Epithelial cell of prostate (primary cell): ENCODE measurements around the gene SLC39A12.

Experiments
- DNase-seq: peaks from one replicate; pipeline ENCODE4 v3.0.0-alpha.2; 2011; ENCODE audit warnings: low read depth, low spot score
- H3K27ac ChIP-seq: fragments of 450-650 bp; 2 replicates; pipeline ENCODE4 v1.5.1; 2017; ENCODE audit warnings: mild to moderate bottlenecking

Gene SLC39A12

DNA sequence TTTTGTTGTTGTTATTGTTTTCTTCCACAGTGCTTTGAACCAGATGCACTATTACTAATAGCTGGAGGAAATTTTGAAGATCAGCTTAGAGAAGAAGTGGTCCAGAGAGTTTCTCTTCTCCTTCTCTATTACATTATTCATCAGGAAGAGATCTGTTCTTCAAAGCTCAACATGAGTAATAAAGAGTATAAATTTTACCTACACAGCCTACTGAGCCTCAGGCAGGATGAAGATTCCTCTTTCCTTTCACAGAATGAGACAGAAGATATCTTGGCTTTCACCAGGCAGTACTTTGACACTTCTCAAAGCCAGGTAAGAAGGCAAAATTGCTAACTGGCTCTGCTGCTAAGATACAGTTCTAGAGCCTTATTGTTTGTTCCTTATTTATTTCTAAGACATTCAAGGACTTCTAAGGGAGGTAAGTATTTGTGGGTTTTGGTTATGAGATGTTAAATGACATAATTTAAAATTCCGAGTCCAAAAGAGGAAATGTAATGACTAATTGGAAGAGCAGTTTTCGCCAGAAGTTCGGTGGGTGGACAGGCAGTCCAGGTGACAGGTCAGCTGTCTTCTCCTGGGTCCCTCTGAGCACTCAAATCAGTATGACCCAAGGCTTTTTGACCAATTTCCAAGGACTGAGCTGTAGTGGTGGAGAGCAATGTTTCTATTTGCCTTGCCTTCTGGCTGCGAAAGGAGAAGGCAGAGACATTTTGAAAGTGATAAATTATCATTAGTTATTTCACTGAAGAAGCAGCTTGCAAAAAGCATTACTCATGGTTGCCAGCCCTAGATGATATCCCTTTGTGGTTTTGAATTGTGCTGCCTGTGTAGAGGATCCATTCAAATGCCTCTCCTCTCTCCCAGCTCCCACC, 10.1 kb downstream of the SLC39A12 start:
- H3K27ac ChIP-seq: no peak overlapping the region
- no peak for DNase-seq

DNA sequence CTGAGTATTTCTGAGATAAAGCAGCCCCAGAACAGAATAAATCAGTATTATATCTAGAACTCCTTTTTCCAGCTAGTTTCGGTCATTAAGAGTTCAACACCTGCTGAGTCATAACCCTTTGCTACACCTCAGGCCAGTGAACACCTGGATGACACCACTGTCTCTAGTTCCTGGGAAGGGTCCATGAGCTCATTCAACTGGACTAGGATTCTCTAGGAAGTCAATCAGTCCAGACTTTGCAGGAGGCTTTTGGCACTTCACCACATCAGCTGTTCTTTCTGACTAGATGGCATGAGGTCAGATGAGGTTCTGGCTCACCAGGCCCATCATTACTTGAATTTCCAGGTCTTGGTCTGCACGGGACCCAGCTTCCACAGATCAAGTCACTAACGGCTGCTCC, 11.7 kb downstream of the SLC39A12 start:
- no peak for DNase-seq
- H3K27ac ChIP-seq: no peak overlapping the region

DNA sequence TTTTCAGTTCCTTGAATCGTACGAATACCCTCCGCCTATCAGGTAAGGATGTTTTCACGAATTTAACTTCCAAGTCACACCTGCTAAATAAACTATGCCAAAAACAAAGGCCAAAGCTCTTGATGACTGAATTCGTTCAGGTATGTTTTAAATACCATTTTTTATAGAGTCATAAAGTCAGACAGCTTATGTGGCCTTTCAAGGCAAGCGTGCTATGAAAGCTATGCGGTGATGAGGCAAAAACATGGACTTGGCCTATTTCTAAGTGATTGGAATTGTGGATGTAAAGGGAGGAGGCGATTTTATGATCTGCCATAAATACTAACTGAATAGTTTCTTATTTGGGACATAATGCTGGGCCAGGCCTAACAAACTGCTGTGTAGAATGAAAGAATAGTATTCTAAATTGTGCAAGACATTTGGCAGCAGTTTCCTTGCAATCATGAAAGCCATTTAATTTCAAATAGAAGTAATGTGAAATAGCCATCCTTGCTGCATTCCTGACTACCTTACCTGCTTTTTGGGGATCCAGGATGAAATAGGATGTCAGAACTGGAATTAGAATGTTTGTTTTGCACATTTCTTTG, 14.0 kb downstream of the SLC39A12 start:
- no peak overlapping the region for H3K27ac ChIP-seq
- no peak for DNase-seq

DNA sequence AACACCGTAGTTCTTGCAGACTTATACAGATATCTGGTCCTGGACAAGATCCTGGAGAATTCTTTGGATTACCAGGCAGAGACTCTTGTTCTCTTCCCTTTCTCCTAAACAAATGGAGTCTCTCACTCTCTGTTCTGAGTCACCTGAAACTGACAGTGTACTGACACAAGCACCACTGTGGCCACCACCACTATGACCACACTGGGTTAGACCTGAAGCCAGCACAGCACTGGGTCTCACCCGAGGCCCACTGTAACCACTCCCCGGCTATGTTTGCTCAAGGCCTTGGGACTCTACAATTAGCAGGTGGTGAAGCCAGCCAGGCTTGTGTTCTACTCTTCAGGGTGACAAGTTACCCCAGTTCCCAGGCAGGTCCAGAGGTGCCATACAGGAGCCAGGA, 22.8 kb downstream of the SLC39A12 start:
- no peak overlapping the region for H3K27ac ChIP-seq
- DNase-seq: no peak

DNA sequence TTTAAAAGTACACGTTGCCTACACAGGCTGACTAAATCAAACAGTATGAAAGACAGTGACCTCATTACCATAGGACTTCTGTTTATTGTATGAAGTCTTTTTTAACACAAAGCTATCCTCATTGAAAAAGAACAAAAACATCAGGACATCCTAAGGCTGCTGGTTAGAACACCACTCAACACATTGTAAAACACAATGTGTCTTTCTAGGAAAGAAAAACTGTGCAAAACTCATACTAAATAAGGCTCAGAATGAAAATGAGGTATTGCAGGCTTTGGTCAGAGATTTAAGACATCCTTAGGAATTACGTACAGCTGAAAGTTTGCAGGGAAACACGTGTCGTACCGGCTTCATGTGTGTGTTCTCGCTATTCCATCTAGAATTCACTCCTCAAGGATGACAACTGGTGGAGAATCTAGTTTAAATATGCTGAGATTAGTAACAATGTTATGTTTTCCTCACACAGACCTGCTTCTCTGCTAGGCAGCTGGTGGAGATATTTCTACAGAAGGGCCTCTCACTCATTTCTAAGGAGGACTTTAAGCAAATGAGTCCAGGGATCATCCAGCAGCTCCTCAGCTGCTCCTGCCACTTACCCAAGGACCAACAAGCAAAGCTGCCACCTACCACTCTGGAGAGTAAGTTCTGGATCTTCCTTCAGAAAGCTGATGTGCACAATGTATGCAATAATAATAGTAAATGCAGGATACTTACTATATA, 29.3 kb downstream of the SLC39A12 start:
- no peak for DNase-seq
- peak overlapping the region; percentile 11 for H3K27ac ChIP-seq

DNA sequence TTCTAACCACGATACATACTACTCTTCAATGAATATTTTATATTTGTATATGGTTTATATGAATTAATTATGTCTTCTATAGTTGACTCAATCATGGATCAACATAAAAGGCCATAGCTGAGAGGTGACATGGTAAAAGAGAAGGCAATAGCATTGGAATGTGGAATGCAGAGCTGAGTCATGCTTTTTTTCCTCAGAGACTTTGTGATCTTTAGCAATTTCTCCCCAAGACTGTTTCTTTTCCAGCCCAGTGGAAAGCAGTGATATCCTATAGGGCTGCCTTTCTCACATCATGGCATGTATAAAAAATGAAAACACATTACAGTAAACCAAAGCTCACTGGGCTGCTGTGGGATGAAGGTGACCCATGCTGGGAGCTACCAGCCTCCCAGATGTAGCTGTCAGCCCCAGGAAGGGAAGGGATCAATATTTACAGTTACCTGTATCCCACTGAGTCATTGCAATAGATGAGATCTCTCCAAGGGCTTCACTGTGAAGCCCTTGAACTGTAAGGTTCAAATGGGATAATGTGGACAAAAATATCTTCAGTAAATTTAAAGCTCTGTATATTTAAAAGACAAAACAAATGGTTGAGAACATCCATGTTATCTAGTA, 30.2 kb downstream of the SLC39A12 start:
- no peak for DNase-seq
- H3K27ac ChIP-seq: peak overlapping the region; percentile 11

DNA sequence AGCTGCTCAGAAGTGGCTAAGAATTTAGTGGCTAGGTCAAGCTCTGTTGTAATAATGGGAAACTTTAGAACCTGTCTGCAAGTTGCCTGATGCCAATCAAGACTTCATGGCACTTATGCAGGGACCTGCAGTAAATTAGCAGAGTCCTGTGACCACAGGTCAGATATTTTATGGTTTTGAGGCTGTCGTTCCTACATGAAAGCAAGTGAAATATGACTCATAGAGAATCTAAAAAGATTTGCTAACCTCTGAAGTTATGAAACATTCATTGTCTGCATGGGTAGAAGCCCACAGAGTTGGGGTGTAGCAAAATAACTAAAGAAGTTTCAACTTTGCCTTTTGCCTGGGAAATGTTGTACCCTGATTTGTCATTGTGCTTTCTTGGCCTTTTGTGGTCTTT, 32.3 kb downstream of the SLC39A12 start:
- H3K27ac ChIP-seq: no peak overlapping the region
- no peak for DNase-seq

DNA sequence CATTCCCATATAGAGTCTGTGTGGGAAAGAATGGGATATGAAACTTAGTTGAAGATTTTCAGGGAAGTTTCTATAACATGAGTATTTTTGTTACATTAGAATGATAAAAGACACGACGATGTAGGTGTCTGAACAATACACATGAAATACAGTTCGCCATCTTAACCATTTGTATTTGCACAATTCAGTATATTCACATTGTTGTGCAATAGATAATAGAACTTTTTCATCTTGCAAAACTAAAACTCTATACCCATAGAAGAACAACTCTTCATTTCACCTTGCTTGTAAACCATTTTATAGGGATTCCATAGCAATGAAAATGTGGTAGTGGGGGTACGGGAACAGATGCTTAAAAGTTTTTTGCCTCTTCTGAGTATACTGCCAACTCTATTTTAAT, 32.8 kb downstream of the SLC39A12 start:
- no peak overlapping the region for H3K27ac ChIP-seq
- DNase-seq: no peak

DNA sequence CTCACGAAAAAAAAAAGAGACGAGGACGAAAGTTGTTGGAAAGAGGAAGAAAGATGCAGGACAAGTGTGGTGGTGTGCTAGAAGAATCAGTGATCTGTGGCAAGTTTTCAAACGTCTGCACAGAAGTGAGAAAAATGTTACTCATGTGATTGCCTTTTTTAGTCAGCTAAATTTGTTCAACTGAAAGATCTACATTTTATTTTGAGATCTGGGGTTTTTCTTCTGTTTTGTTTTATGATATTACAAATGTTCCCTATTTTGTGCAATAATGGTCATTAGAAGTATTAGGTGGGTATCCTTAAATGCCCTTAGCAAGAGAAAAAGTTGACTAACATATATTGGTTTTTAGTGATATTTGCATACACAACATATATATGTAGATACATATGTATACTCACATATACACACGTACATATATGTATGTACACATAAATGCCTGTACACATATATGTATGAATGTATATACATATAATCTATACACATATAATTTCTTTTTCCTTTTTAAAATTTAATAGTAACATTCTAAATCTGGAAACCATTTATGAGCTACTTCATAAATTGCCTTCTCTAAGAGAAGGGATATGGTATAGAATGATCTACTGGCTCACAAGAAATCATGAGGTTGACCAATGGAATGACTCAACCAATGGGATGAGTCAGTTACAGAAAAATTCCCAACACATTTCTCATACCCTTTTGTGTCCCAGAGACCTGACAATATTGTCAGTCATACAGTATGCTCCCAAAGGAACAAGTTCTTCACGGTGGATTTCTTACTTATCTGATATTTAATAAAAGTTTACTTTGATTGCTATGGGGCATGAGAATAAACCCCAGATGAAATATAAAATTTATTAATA, 38.4 kb downstream of the SLC39A12 start:
- no peak overlapping the region for H3K27ac ChIP-seq
- DNase-seq: no peak

DNA sequence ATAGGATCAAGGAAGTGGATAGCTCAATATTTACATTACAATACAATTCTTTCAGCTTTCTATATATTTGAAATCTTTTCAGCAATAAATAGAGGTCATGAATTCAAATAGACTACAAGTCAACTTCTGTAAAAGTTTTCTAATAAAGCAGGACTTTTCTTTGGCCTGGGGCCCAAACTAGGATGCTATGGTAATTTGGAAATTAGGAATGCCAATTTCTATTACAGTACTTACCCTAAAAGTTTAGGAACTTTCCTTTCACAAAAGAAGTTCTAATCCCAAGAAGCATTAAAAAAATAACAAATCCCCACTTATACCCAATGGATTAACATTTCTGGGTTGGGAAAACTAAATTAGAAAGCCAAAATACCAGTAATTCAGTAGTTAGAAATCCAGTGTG, 40.5 kb downstream of the SLC39A12 start:
- no peak overlapping the region for H3K27ac ChIP-seq
- DNase-seq: no peak

DNA sequence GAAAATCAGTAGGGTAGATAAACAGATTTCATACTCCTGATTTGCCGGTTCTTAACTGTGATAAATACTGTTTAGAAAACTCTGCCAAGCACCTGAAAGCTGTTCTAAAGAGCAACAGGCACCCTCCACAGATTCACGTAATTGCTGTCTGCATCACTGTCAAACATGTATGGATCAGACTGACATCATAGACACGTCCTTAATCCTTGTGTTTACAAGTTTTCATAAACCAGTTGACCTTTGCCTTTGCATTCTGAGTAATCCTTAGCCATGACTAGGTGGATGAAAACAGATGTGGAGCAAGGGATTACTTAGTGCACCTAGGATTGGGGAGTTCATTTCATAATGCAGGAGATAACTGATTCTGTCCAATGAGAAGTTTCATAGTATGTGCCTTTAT, 41.6 kb downstream of the SLC39A12 start:
- no peak overlapping the region for H3K27ac ChIP-seq
- DNase-seq: peak; percentile 40

DNA sequence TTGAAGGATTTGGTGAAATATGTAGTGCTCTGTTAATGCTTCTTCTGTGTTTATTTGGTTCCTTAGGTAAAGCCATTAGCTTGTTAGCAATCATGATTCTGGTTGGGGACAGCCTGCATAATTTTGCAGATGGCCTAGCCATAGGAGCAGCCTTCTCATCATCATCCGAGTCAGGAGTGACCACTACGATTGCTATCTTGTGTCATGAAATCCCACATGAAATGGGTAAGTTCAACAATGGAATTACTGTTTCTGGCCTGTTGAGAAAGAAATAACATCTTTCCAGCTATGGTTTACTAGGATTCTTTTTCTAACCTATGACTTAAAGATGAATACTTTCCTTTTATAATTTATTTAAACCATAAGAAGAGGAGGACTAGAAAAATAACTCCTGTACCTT, 48.9 kb downstream of the SLC39A12 start:
- DNase-seq: no peak
- H3K27ac ChIP-seq: no peak overlapping the region

DNA sequence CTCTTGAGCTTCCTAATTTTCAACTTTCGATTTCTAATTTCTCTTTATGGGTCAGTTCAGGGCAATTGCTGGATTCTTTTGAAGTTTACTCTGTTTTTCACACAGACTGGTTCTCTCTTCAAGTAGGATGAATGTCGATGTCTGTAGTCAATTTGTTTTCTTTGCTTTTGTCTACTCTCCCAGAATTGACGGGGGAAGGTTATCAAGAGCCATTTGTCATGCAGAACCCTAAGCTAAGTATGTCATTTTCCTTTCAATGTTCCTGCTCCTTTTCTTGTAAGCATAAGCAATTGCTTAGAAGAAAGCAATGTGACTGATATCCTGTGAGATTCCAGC, 53.7 kb downstream of the SLC39A12 start:
- no peak overlapping the region for H3K27ac ChIP-seq
- DNase-seq: no peak

DNA sequence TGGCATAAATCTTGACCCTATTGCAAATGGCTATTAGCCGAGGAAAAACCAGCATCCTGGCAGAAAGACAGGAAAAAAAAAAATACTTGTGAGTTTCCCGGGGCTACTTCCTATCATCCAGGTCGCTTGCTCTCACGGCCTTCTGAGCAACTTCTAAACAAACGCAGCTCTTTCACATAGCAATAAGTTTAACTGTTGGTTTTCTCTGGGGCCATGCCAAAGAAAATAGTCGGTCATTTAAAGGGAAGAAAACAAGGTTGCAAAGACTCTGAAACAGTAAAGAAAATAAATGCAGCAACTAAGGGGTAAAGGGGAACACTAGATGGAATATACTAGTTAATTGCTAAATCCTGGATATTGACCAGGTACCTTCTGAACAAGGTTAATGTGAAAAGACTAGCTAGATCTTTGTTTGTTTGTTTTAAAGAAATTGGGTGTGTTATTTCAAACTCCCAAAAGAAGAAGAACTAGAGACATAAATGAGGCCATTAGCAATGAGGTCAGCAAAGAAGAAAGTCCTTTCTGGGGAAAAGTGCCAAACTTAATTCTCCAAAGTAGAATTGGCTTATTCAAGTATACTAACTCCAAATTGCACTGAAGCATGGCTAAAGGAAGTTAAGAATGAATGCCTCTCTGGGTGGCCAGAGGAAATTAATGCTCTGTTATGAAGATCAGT, 54.2 kb downstream of the SLC39A12 start:
- no peak for DNase-seq
- no peak overlapping the region for H3K27ac ChIP-seq

DNA sequence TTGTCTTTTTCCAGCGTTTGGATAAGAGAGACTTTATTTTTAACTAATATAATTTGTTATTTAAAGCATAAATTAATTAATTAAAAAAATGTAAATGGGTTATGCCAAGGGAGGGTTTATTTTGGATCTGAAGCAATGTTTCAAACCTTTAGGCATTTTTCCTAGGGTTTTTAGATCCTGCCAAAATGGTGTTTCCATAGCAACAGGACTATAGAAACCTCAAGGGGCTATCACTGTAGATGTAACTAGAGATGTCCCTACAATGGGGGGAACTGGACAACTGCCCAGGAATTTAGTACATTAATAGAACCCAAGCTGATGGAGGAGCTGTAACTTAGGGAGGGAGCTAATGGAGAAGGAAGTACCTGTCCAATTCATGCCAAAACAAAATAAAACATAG, 57.3 kb downstream of the SLC39A12 start:
- no peak for DNase-seq
- no peak overlapping the region for H3K27ac ChIP-seq

DNA sequence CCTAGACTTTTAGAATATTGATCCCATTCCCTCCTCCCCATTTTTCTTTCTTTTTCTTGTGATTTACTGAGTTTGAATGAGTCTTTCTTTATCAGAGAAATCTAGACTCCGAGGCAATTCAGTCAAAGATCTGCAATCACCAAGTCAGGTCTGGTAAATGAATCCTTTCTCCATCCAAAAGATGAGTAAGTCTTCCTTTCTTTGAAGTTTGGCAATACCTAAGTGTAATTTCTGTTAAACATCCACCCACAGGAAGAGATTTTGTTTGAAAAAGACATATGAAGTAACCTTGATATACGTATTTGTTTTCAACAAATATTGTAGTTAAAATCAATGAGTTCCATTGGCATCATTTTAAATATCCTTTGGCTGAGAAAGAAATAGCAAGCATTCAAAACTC, 58.3 kb downstream of the SLC39A12 start:
- H3K27ac ChIP-seq: no peak overlapping the region
- no peak for DNase-seq

DNA sequence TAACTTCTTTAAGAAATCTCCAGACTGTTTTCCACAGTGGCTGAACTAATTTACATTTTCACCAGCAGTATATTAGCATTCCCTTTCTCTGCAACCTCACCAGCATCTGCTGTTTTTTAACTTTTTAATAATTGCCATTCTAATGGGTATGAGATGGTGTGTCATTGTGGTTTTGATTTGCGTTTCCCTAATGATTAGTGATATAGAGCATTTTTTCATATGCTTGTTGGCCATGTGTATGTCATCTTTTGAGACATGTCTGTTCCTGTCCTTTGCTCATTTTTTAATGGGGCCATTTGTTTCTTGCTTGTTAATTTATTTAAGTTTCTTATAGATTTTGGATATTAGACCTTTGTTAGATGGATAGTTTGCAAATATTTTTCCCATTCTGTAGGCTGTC, 68.8 kb downstream of the SLC39A12 start:
- no peak overlapping the region for H3K27ac ChIP-seq
- DNase-seq: peak; percentile 8

DNA sequence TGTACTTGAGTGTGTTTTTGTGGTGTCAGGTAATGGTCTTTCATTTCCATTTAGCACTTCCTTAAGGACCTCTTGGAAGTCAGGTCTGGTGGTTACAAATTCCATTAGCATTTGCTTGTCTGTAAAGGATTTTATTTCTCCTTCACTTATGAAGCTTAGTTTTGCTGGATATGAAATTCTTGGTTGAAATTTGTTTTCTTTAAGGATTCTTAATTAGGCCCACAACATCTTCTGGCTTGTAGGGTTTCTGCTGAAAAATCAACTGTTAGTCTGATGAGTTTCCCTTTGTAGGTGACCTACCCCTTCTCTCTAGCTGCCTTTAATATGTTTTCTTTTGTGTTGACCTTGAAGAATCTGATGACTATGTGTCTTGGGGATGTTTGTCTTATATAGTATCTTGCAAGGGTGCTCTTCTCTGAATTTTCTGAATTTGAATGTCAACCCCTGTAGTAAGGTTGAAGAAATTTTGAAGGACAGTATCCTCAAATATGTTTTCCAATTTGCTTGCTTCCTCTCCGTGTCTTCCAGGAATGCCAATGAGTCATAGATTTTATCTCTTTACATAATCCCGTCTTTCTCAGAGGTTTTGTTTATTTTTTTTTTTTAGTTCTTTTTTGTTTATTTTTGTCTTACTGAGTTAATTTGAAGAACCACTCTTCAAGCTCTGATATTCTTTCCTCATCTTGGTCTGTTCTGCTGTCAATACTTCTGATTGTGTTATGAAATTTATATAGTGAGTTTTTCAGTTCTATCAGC, 70.2 kb downstream of the SLC39A12 start:
- H3K27ac ChIP-seq: no peak overlapping the region
- DNase-seq: no peak
